ENCODE data around the gene SCCPDH. TPM values are rescaled to one million over a fixed set of nuclear protein-coding genes. Genes with fewer than 3 reads are reported as not detected.

The SCCPDH gene
- total RNA-seq, 2 donors from 2014 or later = 25.1 to 28.9 TPM

- H3K4me3 Mint-ChIP-seq = no peak overlapping the region
- 96 to 98% methylated on average over 4 of the region's 4 CpGs for WGBS, 2 experiments (ENCODE audit: insufficient coverage in 1 of 2, insufficient read length in 1 of 2)
- Histone ChIP-seq H3K27me3 (ENCODE audit: control insufficient read depth, insufficient read depth, low read length, poor library complexity, severe bottlenecking) (no peaks in the 10 kb centered on the region), H3K9ac (ENCODE audit: extremely low read depth, low read length, poor library complexity, severe bottlenecking) (no peak overlapping the region), H3K27ac (ENCODE audit: low read depth, low read length) (no peak overlapping the region), H3K4me1 (ENCODE audit: control insufficient read depth, insufficient read depth, low read length) (no peaks in the 10 kb centered on the region), H3K9me3 (ENCODE audit: control insufficient read depth, low read length) (peaks cover 40% of the 10 kb centered on the region), H3K36me3 (ENCODE audit: control insufficient read depth, insufficient read depth, low read length) (peaks cover 47% of the 10 kb centered on the region), H3K4me3 (ENCODE audit: low read length) (no peak overlapping the region)
- H3K36me3 Mint-ChIP-seq (ENCODE audit: low read depth) = peaks cover 51% of the 10 kb centered on the region
- peaks cover 7% of the 10 kb centered on the region for H3K4me1 Mint-ChIP-seq
- no peak overlapping the region for H3K27ac Mint-ChIP-seq
- DNase-seq = no peak
- H3K27me3 Mint-ChIP-seq (ENCODE audit: insufficient read depth) = peaks cover 9% of the 10 kb centered on the region
- peaks cover 42% of the 10 kb centered on the region for H3K9me3 Mint-ChIP-seq
- no peak for TF ChIP-seq CTCF (conservative IDR thresholded peaks at IDR 0.05)
Observed at GRCh38 chr1:246726255-246726679, 2.1 kb downstream of the SCCPDH start.

- H3K4me3 ChIP-seq (ENCODE audit: low read length) = no peak overlapping the region
- H3K9ac ChIP-seq (ENCODE audit: extremely low read depth, low read length, poor library complexity, severe bottlenecking) = no peak overlapping the region
- Mint-ChIP-seq H3K4me1 (peaks cover 7% of the 10 kb centered on the region), H3K27me3 (ENCODE audit: insufficient read depth) (peaks cover 9% of the 10 kb centered on the region), H3K27ac (no peak overlapping the region), H3K9me3 (peaks cover 45% of the 10 kb centered on the region), H3K36me3 (ENCODE audit: low read depth) (peaks cover 57% of the 10 kb centered on the region), H3K4me3 (no peak overlapping the region)
- no peaks in the 10 kb centered on the region for H3K27me3 ChIP-seq (ENCODE audit: control insufficient read depth, insufficient read depth, low read length, poor library complexity, severe bottlenecking)
- no peak for DNase-seq
- 83 to 94% methylated on average over 1 to 2 of the region's 4 CpGs for WGBS, 2 experiments (ENCODE audit: insufficient coverage in 1 of 2, insufficient read length in 1 of 2)
- TF ChIP-seq CTCF (conservative IDR thresholded peaks at IDR 0.05) = no peak
- peaks cover 49% of the 10 kb centered on the region for H3K36me3 ChIP-seq (ENCODE audit: control insufficient read depth, insufficient read depth, low read length)
- no peaks in the 10 kb centered on the region for H3K4me1 ChIP-seq (ENCODE audit: control insufficient read depth, insufficient read depth, low read length)
- H3K27ac ChIP-seq (ENCODE audit: low read depth, low read length) = no peak overlapping the region
- peaks cover 43% of the 10 kb centered on the region for H3K9me3 ChIP-seq (ENCODE audit: control insufficient read depth, low read length)
Observed at GRCh38 chr1:246726881-246727280, 2.7 kb downstream of the SCCPDH start.

- no peaks in the 10 kb centered on the region for H3K27me3 ChIP-seq (ENCODE audit: control insufficient read depth, insufficient read depth, low read length, poor library complexity, severe bottlenecking)
- peaks cover 43% of the 10 kb centered on the region for H3K9me3 Mint-ChIP-seq
- no peak overlapping the region for H3K27ac ChIP-seq (ENCODE audit: low read depth, low read length)
- 93 to 96% methylated on average over 3 of the region's 3 CpGs for WGBS, 2 experiments (ENCODE audit: insufficient coverage in 1 of 2, insufficient read length in 1 of 2)
- peaks cover 9% of the 10 kb centered on the region for H3K27me3 Mint-ChIP-seq (ENCODE audit: insufficient read depth)
- peaks cover 49% of the 10 kb centered on the region for H3K36me3 ChIP-seq (ENCODE audit: control insufficient read depth, insufficient read depth, low read length)
- DNase-seq = no peak
- no peak overlapping the region for H3K27ac Mint-ChIP-seq
- H3K9me3 ChIP-seq (ENCODE audit: control insufficient read depth, low read length) = peaks cover 43% of the 10 kb centered on the region
- H3K36me3 Mint-ChIP-seq (ENCODE audit: low read depth) = peaks cover 64% of the 10 kb centered on the region
- no peaks in the 10 kb centered on the region for H3K4me1 ChIP-seq (ENCODE audit: control insufficient read depth, insufficient read depth, low read length)
- H3K9ac ChIP-seq (ENCODE audit: extremely low read depth, low read length, poor library complexity, severe bottlenecking) = no peak overlapping the region
- TF ChIP-seq CTCF (conservative IDR thresholded peaks at IDR 0.05) = no peak
- no peak overlapping the region for H3K4me3 ChIP-seq (ENCODE audit: low read length)
- H3K4me3 Mint-ChIP-seq = no peak overlapping the region
- H3K4me1 Mint-ChIP-seq = peaks cover 7% of the 10 kb centered on the region
Observed at GRCh38 chr1:246727594-246727993, 3.4 kb downstream of the SCCPDH start.

All from endodermal cell (in vitro differentiated cells).